Tracheal epithelial cell (primary cell): ENCODE results near the gene TEK. TPM values are rescaled to one million over a fixed set of nuclear protein-coding genes. Genes with fewer than 3 reads are reported as not detected.

Source experiments
- total RNA-seq: library from RNA; depleted of rRNA; stranded (reverse); fragments of >200 nt; gene quantifications from 2 replicates; pipeline ENCODE4 v1.2.1, GENCODE V29; 2014

TEK gene
- total RNA-seq = under 0.01 TPM in 2 replicates

GRCh38 chr9:27108981-27109541 is at the start of gene TEK:
Gene TEK (plus strand): TSS chr9:27109225. CDS start chr9:27109591, 366 bp downstream.

Other genes starting within 250 kb of the TEK start
- gene CAAP1, start 216.4 kb upstream of the TEK start, total RNA-seq = 18.3 and 21.7 TPM in 2 replicates
- 36.0 and 45.5 TPM in 2 replicates for gene PLAA, start 162.0 kb upstream of the TEK start, total RNA-seq
- 10.1 and 14.5 TPM in 2 replicates for gene IFT74, start 152.8 kb upstream of the TEK start, total RNA-seq
- gene LRRC19, start 103.6 kb upstream of the TEK start, total RNA-seq = not detected in 2 replicates
- not detected in 2 replicates for gene EQTN, start 187.9 kb downstream of the TEK start, total RNA-seq